ENCODE results near the gene LUZP1. TPM values are rescaled to one million over a fixed set of nuclear protein-coding genes. Genes with fewer than 3 reads are reported as not detected.

Gene LUZP1
- polyA plus RNA-seq, 1 experiment = 39.4 TPM

DNA sequence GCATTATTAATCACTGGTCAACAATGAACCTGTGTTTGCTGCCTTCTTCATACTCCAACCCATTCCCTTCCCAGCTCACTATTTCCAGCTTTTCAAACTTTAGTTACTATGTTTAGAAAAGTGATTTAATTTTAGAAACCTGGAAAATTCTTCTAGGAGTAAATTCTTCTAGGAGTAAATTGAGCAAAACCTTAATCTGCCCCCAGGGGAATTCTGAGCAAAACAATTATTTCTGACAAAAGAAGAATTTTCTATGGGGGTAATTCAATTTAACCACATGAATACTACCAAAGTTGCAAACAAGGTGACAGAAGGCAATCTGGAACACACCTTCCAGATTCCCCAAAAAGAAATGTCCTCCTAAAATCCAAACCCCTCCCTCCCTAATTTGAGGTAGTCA is 1.8 kb downstream of the LUZP1 start:
- Histone ChIP-seq H3K27me3 (ENCODE audit: control insufficient read depth, insufficient read depth, low read length) (no peaks in the 10 kb centered on the region), H3K4me3 (ENCODE audit: low read depth, low read length) (peak overlapping the region; percentile 83), H3K27ac (ENCODE audit: low read depth, low read length) (no peak overlapping the region), H3K9me3 (ENCODE audit: control insufficient read depth, insufficient read depth, low read length) (peaks cover 4% of the 10 kb centered on the region; the same call in 1 of the 2 replicates)
- ChIA-PET CTCF (interaction anchor here (1.3 to 1.6 kb wide), 3 partner anchors 9 to 68 kb away, joined by 5 to 8 read pairs (median 8); no protein-coding TSS in a partner anchor), POLR2A (interaction anchor here (0.5 to 1.8 kb wide), 7 partner anchors 10 to 605 kb away, joined by 3 to 18 read pairs (median 4); no protein-coding TSS in a partner anchor)
- TF ChIP-seq, protein P1, sequence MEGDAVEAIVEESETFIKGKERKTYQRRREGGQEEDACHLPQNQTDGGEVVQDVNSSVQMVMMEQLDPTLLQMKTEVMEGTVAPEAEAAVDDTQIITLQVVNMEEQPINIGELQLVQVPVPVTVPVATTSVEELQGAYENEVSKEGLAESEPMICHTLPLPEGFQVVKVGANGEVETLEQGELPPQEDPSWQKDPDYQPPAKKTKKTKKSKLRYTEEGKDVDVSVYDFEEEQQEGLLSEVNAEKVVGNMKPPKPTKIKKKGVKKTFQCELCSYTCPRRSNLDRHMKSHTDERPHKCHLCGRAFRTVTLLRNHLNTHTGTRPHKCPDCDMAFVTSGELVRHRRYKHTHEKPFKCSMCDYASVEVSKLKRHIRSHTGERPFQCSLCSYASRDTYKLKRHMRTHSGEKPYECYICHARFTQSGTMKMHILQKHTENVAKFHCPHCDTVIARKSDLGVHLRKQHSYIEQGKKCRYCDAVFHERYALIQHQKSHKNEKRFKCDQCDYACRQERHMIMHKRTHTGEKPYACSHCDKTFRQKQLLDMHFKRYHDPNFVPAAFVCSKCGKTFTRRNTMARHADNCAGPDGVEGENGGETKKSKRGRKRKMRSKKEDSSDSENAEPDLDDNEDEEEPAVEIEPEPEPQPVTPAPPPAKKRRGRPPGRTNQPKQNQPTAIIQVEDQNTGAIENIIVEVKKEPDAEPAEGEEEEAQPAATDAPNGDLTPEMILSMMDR (IDR thresholded peaks at IDR 0.05; ENCODE audit: low read depth, low read length) = no peak
- DNase-seq (ENCODE audit: low read depth, low spot score) = no peak

DNA sequence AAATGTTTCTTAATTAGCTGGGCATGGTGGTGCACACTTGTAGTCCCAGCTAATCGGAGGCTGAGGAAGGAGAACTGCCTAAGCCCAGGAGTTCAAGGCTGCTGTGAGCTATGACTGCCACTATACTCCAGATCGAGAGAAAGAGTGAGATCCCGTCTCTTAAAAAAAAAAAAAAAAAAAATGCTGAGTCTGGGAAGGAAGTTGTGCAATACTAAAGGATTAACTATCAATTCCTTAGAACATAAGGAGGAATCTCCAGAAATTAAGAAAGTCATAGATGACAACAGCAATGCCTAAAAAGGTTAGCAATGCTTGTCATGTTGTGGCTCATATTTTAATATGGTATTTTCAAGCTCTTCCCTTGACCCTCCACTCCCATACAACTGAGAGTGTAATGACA is 5.3 kb downstream of the LUZP1 start:
- TF ChIP-seq, protein P1 (IDR thresholded peaks at IDR 0.05; ENCODE audit: low read depth, low read length) = no peak
- no peak overlapping the region for H3K4me3 ChIP-seq (ENCODE audit: low read depth, low read length)
- H3K27ac ChIP-seq (ENCODE audit: low read depth, low read length) = no peak overlapping the region
- POLR2A ChIA-PET = no interaction called here
- DNase-seq (ENCODE audit: low read depth, low spot score) = no peak
- CTCF ChIA-PET = interaction anchor here (1.0 to 3.4 kb wide), 3 partner anchors 10 to 64 kb away, joined by 3 to 19 read pairs (median 4); no protein-coding TSS in a partner anchor
- no peaks in the 10 kb centered on the region for H3K9me3 ChIP-seq (ENCODE audit: control insufficient read depth, insufficient read depth, low read length)
- no peaks in the 10 kb centered on the region for H3K27me3 ChIP-seq (ENCODE audit: control insufficient read depth, insufficient read depth, low read length)

DNA sequence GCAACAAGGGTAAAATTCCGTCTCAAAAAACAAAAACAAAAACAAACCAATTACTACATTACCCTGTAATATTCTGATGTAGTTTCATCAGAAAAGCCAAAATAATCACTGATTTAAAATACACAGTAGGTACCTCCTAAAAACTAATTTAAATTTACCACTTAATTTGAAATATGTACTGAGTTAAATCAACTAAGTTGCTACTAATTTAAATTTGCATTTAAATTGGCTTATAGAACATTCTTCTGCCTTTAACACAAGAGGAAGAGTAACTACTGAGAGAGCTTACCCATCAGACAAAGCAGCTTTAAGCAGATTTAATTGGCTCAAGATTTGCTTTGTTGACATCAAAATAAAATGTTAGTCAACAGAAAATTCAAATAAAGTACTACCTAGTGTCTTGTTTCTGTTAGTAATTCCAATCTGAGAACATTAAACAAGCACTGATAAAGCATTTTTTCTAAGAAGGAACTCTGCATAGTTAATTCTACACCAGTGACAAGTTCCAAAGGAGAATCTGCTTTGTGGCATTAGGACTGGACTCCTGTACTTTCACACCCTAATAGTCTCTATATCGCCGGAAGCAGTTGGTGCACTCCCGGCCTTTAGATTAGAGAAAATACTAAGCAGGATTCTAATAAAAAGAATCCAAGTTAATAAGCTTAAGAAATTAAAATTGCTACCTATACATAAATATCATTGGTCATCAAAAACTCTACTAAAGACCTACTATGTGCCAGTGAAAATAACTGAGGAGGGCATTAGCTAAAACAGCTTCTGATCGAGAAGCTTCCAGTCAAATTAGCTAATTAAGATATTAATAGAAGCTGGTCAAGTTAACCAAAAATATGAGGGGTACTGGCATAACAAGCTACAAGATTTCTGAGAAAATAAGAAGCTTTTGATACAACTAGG is 8.4 kb downstream of the LUZP1 start:
- H3K9me3 ChIP-seq (ENCODE audit: control insufficient read depth, insufficient read depth, low read length) = no peaks in the 10 kb centered on the region
- CTCF ChIA-PET = interaction anchor here (2.1 to 2.2 kb wide), 2 partner anchors 24 to 61 kb away, joined by 6 to 7 read pairs; no protein-coding TSS in a partner anchor
- H3K4me3 ChIP-seq (ENCODE audit: low read depth, low read length) = no peak overlapping the region
- H3K27ac ChIP-seq (ENCODE audit: low read depth, low read length) = no peak overlapping the region
- POLR2A ChIA-PET = interaction anchor here (0.6 kb wide), 1 partner anchor 113 kb away, joined by 6 read pairs; no protein-coding TSS in a partner anchor
- H3K27me3 ChIP-seq (ENCODE audit: control insufficient read depth, insufficient read depth, low read length) = no peaks in the 10 kb centered on the region
- no peak for DNase-seq (ENCODE audit: low read depth, low spot score)
- TF ChIP-seq, protein P1 (IDR thresholded peaks at IDR 0.05; ENCODE audit: low read depth, low read length) = no peak

DNA sequence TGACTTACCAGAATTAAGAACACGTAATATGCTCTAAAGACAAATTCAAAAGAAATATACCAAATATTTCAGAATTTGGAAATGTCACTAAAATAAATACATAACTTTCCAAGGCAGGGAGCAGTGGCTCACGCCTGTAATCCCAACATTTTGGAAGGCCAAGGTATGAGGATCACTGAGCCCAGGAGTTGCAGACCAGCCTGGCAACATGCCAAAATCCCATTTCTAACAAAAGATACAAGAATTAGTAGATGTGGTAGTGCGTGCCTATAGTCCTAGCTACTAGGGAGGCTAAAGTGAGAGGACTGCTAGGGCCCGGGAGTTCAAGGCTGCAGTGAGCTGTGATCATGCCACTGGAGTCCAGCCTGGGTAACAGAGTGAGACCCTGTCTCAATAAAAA is 11.7 kb downstream of the LUZP1 start:
- POLR2A ChIA-PET = no interaction called here
- TF ChIP-seq, protein P1 (IDR thresholded peaks at IDR 0.05; ENCODE audit: low read depth, low read length) = no peak
- Histone ChIP-seq H3K27me3 (ENCODE audit: control insufficient read depth, insufficient read depth, low read length) (no peaks in the 10 kb centered on the region), H3K4me3 (ENCODE audit: low read depth, low read length) (no peak overlapping the region), H3K27ac (ENCODE audit: low read depth, low read length) (no peak overlapping the region), H3K9me3 (ENCODE audit: control insufficient read depth, insufficient read depth, low read length) (no peaks in the 10 kb centered on the region)
- CTCF ChIA-PET = no interaction called here
- DNase-seq (ENCODE audit: low read depth, low spot score) = no peak
